Uterus (tissue), 4 donors: ENCODE measurements around the gene GMEB2. TPM values are rescaled to one million over a fixed set of nuclear protein-coding genes. Genes with fewer than 3 reads are reported as not detected.

Source experiments
- DNase-seq, 2 donors: peaks; one replicate each; pipeline ENCODE4 v3.0.0-alpha.2; 2019 to 2020
- H3K27ac ChIP-seq, 2 donors: fragments of 200-600 bp; sonication (generic); 1 replicate in 1 of 2; 2 replicates in 1 of 2; pipeline ENCODE4 v1.5.1; 2016 to 2018
- H3K27me3 ChIP-seq, 2 donors: fragments of 200-600 bp; sonication (generic); one replicate each; pipeline ENCODE4 v1.5.1; 2018 to 2019; ENCODE audit warnings: control low read depth in 1 of 2
- H3K36me3 ChIP-seq, 2 donors: fragments of 200-600 bp; sonication (generic); one replicate each; pipeline ENCODE4 v1.5.1; 2019; ENCODE audit warnings: control low read depth in 1 of 2
- H3K4me1 ChIP-seq, 2 donors: fragments of 200-600 bp; sonication (generic); one replicate each; pipeline ENCODE4 v1.5.1; 2018 to 2019; ENCODE audit warnings: control low read depth in 1 of 2
- H3K4me3 ChIP-seq, 2 donors: fragments of 200-600 bp; sonication (generic); 1 replicate in 1 of 2; 2 replicates in 1 of 2; pipeline ENCODE4 v1.5.1; 2018 to 2019; ENCODE audit warnings: mild to moderate bottlenecking in 1 of 2
- H3K9me3 ChIP-seq, 2 donors: fragments of 200-600 bp; sonication (generic); one replicate each; pipeline ENCODE4 v1.5.1; 2019; ENCODE audit warnings: control low read depth in 1 of 2
- POLR2A ChIP-seq, 2 donors: fragments of 450-650 bp; IDR thresholded peaks; one replicate each; pipeline ENCODE4 v1.6.1; 2016; ENCODE audit warnings: antibody characterized with exemption in 2 of 2, mild to moderate bottlenecking in 1 of 2, moderate library complexity in 1 of 2
- intact Hi-C: fragments of 100-400 bp; cut with DNase I; formaldehyde crosslinking; loops from one replicate; pipeline ENCODE4 v1.15.1; 2023; ENCODE audit warnings: low total_unique reads
- total RNA-seq, 4 donors: library from RNA; depleted of rRNA in 3 of 4; stranded (reverse); fragments of >200 nt in 3 of 4; gene quantifications; one replicate each; pipeline versions ENCODE4 v1.1.0 to v1.2.4, GENCODE V29; 2014 to 2023
- TF ChIP-seq, protein P1 (sequence below), 4 experiments: fragments of 200-600 bp in 2 of 4; fragments of 450-650 bp in 2 of 4; sonication (generic) in 2 of 4; IDR thresholded peaks; one replicate each; pipeline ENCODE4 v1.5.1; 2016 to 2019; ENCODE audit warnings: antibody characterized with exemption in 4 of 4, mild to moderate bottlenecking in 2 of 4, moderate library complexity in 1 of 4
- donor health status: DM: yes; HTN: yes; CAD: no.

GMEB2 gene
- total RNA-seq, 4 donors from 2014 or later, result 2.1 to 24.8 (median 11.5) TPM

DNA sequence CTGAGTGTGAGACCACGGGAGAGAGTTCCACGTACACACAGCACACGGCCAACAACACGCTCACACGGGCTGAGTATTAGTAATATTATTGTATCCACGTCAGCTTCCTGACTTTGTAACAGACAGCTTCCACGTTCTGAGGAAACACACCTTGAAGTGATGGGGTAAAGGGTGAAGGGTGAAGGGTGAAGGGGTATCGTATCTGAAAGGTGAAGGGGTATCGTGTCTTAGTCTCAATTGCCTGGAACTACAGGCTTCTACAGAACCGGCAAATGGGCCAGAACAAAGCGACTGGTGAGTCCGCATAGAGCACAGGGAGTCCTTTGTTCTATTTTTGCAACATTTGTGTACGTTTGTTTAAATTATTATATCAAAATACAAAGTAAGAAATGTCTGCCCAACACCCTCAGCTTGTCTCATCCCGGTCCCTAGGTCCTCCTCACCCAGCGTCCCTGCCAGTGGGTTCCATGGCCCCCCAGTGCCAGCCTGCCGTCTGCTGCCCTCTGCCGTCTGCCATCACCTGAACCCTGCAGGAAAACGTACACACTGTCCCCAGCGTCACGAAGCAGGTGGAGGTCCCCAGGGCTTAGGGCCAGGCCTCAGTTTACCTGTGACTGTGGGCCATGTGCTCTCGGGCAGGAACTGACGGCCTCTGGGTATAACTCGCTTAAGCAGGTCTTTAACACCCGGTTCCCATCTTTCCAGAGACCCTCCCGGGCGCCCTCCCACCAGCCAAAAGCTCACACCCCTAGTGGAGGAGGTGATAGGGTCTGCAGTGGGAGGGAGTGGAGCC, 48.5 kb downstream of the GMEB2 start:
- DNase-seq, result no peak
- TF ChIP-seq, protein P1, sequence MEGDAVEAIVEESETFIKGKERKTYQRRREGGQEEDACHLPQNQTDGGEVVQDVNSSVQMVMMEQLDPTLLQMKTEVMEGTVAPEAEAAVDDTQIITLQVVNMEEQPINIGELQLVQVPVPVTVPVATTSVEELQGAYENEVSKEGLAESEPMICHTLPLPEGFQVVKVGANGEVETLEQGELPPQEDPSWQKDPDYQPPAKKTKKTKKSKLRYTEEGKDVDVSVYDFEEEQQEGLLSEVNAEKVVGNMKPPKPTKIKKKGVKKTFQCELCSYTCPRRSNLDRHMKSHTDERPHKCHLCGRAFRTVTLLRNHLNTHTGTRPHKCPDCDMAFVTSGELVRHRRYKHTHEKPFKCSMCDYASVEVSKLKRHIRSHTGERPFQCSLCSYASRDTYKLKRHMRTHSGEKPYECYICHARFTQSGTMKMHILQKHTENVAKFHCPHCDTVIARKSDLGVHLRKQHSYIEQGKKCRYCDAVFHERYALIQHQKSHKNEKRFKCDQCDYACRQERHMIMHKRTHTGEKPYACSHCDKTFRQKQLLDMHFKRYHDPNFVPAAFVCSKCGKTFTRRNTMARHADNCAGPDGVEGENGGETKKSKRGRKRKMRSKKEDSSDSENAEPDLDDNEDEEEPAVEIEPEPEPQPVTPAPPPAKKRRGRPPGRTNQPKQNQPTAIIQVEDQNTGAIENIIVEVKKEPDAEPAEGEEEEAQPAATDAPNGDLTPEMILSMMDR (IDR thresholded peaks at IDR 0.05), result no peak
- TF ChIP-seq POLR2A (IDR thresholded peaks at IDR 0.05), result no peak
- no peak overlapping the region for H3K27ac ChIP-seq
- no peaks in the 10 kb centered on the region for H3K27me3 ChIP-seq
- H3K4me3 ChIP-seq, result no peak overlapping the region
- no peaks in the 10 kb centered on the region for H3K36me3 ChIP-seq
- intact Hi-C loops, result no loop called here
- H3K4me1 ChIP-seq, result peaks cover 0 to 1% of the 10 kb centered on the region in 2 donors
- H3K9me3 ChIP-seq, result no peaks in the 10 kb centered on the region

- TF ChIP-seq POLR2A (IDR thresholded peaks at IDR 0.05), result no peak
- TF ChIP-seq, protein P1 (IDR thresholded peaks at IDR 0.05), result no peak
- Histone ChIP-seq H3K36me3 (no peaks in the 10 kb centered on the region), H3K4me1 (peaks cover 0 to 6% of the 10 kb centered on the region in 2 donors), H3K4me3 (no peak overlapping the region), H3K27me3 (no peaks in the 10 kb centered on the region), H3K9me3 (no peaks in the 10 kb centered on the region), H3K27ac (no peak overlapping the region)
- no peak for DNase-seq
- intact Hi-C loops, result no loop called here
These were observed 49.5 kb downstream of the GMEB2 start for GRCh38 chr20:63577317-63577894.

GRCh38 chr20:63576311-63576710, 50.6 kb downstream of the GMEB2 start:
- intact Hi-C loops, result no loop called here
- Histone ChIP-seq H3K4me3 (no peak overlapping the region), H3K27ac (no peak overlapping the region), H3K4me1 (peaks cover 0 to 6% of the 10 kb centered on the region in 2 donors), H3K27me3 (no peaks in the 10 kb centered on the region), H3K36me3 (no peaks in the 10 kb centered on the region), H3K9me3 (no peaks in the 10 kb centered on the region)
- DNase-seq, result no peak
- no peak for TF ChIP-seq POLR2A (IDR thresholded peaks at IDR 0.05)
- TF ChIP-seq, protein P1 (IDR thresholded peaks at IDR 0.05), result no peak

DNA sequence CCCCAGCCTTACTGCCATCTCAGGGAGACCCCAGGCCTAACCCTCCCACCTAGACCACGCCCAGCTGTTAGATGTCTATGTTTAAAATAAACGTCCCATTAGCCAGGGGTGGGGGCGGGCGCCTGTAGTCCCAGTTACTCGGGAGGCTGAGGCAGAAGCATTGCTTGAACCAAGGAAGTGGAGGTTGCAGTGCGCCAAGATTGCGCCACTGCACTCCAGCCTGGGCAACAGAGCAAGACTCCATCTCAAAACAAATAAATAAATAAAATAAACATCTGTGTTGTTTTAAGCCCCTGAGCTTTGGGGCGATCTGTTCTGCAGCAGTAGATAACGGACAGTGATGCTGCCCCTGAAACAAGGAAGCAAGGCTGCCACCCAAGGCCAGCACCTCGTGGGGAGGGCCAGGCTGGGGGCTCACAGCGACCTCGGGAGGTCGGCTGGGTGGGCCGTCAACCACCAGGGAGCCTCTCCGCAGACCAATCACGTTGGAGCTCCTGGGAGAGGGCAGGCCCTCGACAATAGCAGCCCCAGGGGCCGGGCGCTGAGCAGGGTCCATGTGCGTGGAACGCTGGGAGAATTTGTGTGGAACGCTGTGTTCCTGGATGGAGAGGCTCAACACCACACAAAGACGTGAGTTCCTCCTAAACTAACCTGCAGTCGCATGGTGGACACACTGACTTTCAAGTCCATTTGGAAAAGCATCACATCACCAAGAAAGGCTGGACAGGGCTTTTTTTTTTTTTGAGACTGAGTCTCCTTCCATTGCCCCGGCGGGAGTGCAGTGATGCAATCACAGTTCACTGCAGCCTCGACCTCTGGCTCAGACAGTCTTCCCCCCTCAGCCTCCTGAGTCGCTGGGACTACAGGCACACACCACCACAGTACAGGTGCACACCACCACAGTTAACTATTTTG, 51.8 kb downstream of the GMEB2 start:
- Histone ChIP-seq H3K36me3 (no peaks in the 10 kb centered on the region), H3K9me3 (no peaks in the 10 kb centered on the region), H3K27ac (no peak overlapping the region), H3K4me1 (peaks cover 0 to 6% of the 10 kb centered on the region in 2 donors), H3K27me3 (no peaks in the 10 kb centered on the region), H3K4me3 (no peak overlapping the region)
- TF ChIP-seq POLR2A (IDR thresholded peaks at IDR 0.05), result no peak
- TF ChIP-seq, protein P1 (IDR thresholded peaks at IDR 0.05), result no peak
- no peak for DNase-seq
- intact Hi-C loops, result no loop called here
